ENCODE measurements around the gene MRPS23.

MRPS23 gene

GRCh38 chr17:57879437-57880085, 29.7 kb upstream of the MRPS23 start:
- FAIRE-seq (no peak), DNase-seq (ENCODE audit: insufficient read length, low spot score) (no peak)

GRCh38 chr17:57877803-57878377, 28.0 kb upstream of the MRPS23 start:
- DNase-seq (ENCODE audit: insufficient read length, low spot score), result no peak
- no peak for FAIRE-seq

GRCh38 chr17:57876866-57877237, 27.0 kb upstream of the MRPS23 start:
- FAIRE-seq, result no peak
- no peak for DNase-seq (ENCODE audit: insufficient read length, low spot score)

GRCh38 chr17:57876023-57876865, 26.4 kb upstream of the MRPS23 start:
- FAIRE-seq, result no peak
- no peak for DNase-seq (ENCODE audit: insufficient read length, low spot score)

GRCh38 chr17:57875290-57876022, 25.6 kb upstream of the MRPS23 start:
- FAIRE-seq (no peak), DNase-seq (ENCODE audit: insufficient read length, low spot score) (no peak)

- FAIRE-seq (no peak), DNase-seq (ENCODE audit: insufficient read length, low spot score) (no peak)
These were observed 24.8 kb upstream of the MRPS23 start for GRCh38 chr17:57874434-57875289.

GRCh38 chr17:57874058-57874419, 24.2 kb upstream of the MRPS23 start:
- DNase-seq (ENCODE audit: insufficient read length, low spot score), result no peak
- no peak for FAIRE-seq

GRCh38 chr17:57873261-57874057, 23.6 kb upstream of the MRPS23 start:
- DNase-seq (ENCODE audit: insufficient read length, low spot score), result no peak
- FAIRE-seq, result no peak

GRCh38 chr17:57872536-57872935, 22.7 kb upstream of the MRPS23 start:
- DNase-seq (ENCODE audit: insufficient read length, low spot score) (no peak), FAIRE-seq (no peak)

GRCh38 chr17:57871863-57872262, 22.0 kb upstream of the MRPS23 start:
- DNase-seq (ENCODE audit: insufficient read length, low spot score), result no peak
- no peak for FAIRE-seq

- no peak for FAIRE-seq
- DNase-seq (ENCODE audit: insufficient read length, low spot score), result no peak
These were observed 21.3 kb upstream of the MRPS23 start for GRCh38 chr17:57871155-57871554.

- DNase-seq (ENCODE audit: insufficient read length, low spot score), result no peak
These were observed 20.4 kb upstream of the MRPS23 start for GRCh38 chr17:57870283-57870635.

GRCh38 chr17:57869617-57870282, 19.9 kb upstream of the MRPS23 start:
- no peak for FAIRE-seq
- DNase-seq (ENCODE audit: insufficient read length, low spot score), result no peak

More at GRCh38 chr17:57870283-57870635, 20.4 kb upstream of the MRPS23 start:
- FAIRE-seq, result no peak

GRCh38 chr17:57868910-57869616, 19.2 kb upstream of the MRPS23 start:
- DNase-seq (ENCODE audit: insufficient read length, low spot score) (no peak), FAIRE-seq (no peak)

GRCh38 chr17:57868007-57868909, 18.4 kb upstream of the MRPS23 start:
- DNase-seq (ENCODE audit: insufficient read length, low spot score), result peak; percentile 89
- FAIRE-seq, result peak; percentile 94

- FAIRE-seq (no peak), DNase-seq (ENCODE audit: insufficient read length, low spot score) (no peak)
These were observed 17.3 kb upstream of the MRPS23 start for GRCh38 chr17:57867126-57867525.

GRCh38 chr17:57866723-57867122, 16.9 kb upstream of the MRPS23 start:
- DNase-seq (ENCODE audit: insufficient read length, low spot score) (no peak), FAIRE-seq (no peak)
